Liver (tissue), 9 donors: ENCODE measurements around the gene ANKRD33B. TPM values are rescaled to one million over a fixed set of nuclear protein-coding genes. Genes with fewer than 3 reads are reported as not detected.

Experiments used
- DNase-seq: peaks from one replicate; pipeline ENCODE4 v3.0.0-alpha.2; 2017; ENCODE audit warnings: low spot score
- H3K27ac ChIP-seq, 2 donors: one replicate each; pipeline ENCODE4 v1.7.0; 2013; ENCODE audit warnings: inconsistent platforms in 2 of 2, low read length in 2 of 2, control low read depth in 1 of 2, low read depth in 1 of 2, mild to moderate bottlenecking in 1 of 2
- H3K27me3 ChIP-seq, 4 donors: one replicate each; pipeline versions ENCODE4 v1.6.1 to v1.7.0; 2013; ENCODE audit warnings: low read length in 3 of 4, inconsistent platforms in 1 of 4, mild to moderate bottlenecking in 1 of 4, moderate library complexity in 1 of 4; ENCODE audit not compliant: control insufficient read depth in 4 of 4, insufficient read depth in 4 of 4
- H3K36me3 ChIP-seq, 4 donors: one replicate each; pipeline versions ENCODE4 v1.6.1 to v1.7.0; 2013; ENCODE audit warnings: low read length in 3 of 4, mild to moderate bottlenecking in 3 of 4, low read depth in 1 of 4, moderate library complexity in 1 of 4; ENCODE audit not compliant: control insufficient read depth in 4 of 4, insufficient read depth in 3 of 4
- H3K4me1 ChIP-seq, 4 donors: one replicate each; pipeline versions ENCODE4 v1.6.1 to v1.7.0; 2013; ENCODE audit warnings: low read length in 3 of 4, mild to moderate bottlenecking in 3 of 4, moderate library complexity in 1 of 4; ENCODE audit not compliant: control insufficient read depth in 4 of 4, insufficient read depth in 4 of 4
- H3K4me3 ChIP-seq, 3 donors: one replicate each; pipeline versions ENCODE4 v1.6.1 to v1.7.0; 2013; ENCODE audit warnings: low read length in 3 of 3, control low read depth in 1 of 3, low read depth in 1 of 3, mild to moderate bottlenecking in 1 of 3
- H3K9ac ChIP-seq, 2 donors: one replicate each; pipeline ENCODE4 v1.7.0; 2013; ENCODE audit warnings: low read length in 2 of 2, mild to moderate bottlenecking in 2 of 2, moderate library complexity in 2 of 2, control low read depth in 1 of 2, low read depth in 1 of 2
- H3K9me3 ChIP-seq, 4 donors: one replicate each; pipeline versions ENCODE4 v1.6.1 to v1.7.0; 2013; ENCODE audit warnings: low read length in 3 of 4; ENCODE audit not compliant: control insufficient read depth in 4 of 4
- EGR1 ChIP-seq, 2 donors: IDR thresholded peaks; 2 replicates each; pipeline ENCODE4 v1.6.1; 2016 to 2018; ENCODE audit warnings: antibody characterized with exemption in 2 of 2, low read depth in 2 of 2
- FOXA1 ChIP-seq: IDR thresholded peaks from 2 replicates; pipeline ENCODE4 v1.6.1; 2016; ENCODE audit warnings: antibody characterized with exemption
- FOXA2 ChIP-seq: IDR thresholded peaks from 2 replicates; pipeline ENCODE4 v1.6.1; 2016; ENCODE audit warnings: antibody characterized with exemption
- GABPA ChIP-seq, 2 donors: IDR thresholded peaks in 1 of 2; conservative IDR thresholded peaks in 1 of 2; 2 replicates each; pipeline ENCODE4 v1.6.1; 2016; ENCODE audit warnings: antibody characterized with exemption in 2 of 2, mild to moderate bottlenecking in 1 of 2, moderate library complexity in 1 of 2
- HNF4A ChIP-seq, 2 donors: conservative IDR thresholded peaks; 2 replicates each; pipeline ENCODE4 v1.6.1; 2016; ENCODE audit warnings: antibody characterized with exemption in 2 of 2, mild to moderate bottlenecking in 2 of 2
- HNF4G ChIP-seq: IDR thresholded peaks from 2 replicates; pipeline ENCODE4 v1.6.1; 2016; ENCODE audit warnings: antibody characterized with exemption
- JUND ChIP-seq, 2 donors: IDR thresholded peaks; 2 replicates each; pipeline ENCODE4 v1.6.1; 2016; ENCODE audit warnings: antibody characterized with exemption in 2 of 2
- NR2F2 ChIP-seq: IDR thresholded peaks from 2 replicates; pipeline ENCODE4 v1.6.1; 2016; ENCODE audit warnings: antibody characterized with exemption
- RXRA ChIP-seq, 2 donors: IDR thresholded peaks; 2 replicates each; pipeline ENCODE4 v1.6.1; 2017 to 2018; ENCODE audit warnings: antibody characterized with exemption in 2 of 2, mild to moderate bottlenecking in 1 of 2
- SP1 ChIP-seq: IDR thresholded peaks from 2 replicates; pipeline ENCODE4 v1.6.1; 2018; ENCODE audit warnings: antibody characterized with exemption, mild to moderate bottlenecking
- TAF1 ChIP-seq: conservative IDR thresholded peaks from 2 replicates; pipeline ENCODE4 v1.6.1; 2016; ENCODE audit warnings: antibody characterized with exemption, mild to moderate bottlenecking
- YY1 ChIP-seq: IDR thresholded peaks from 2 replicates; pipeline ENCODE4 v1.6.1; 2016; ENCODE audit warnings: antibody characterized with exemption, mild to moderate bottlenecking
- WGBS: extraction: QIAGEN DNeasy Blood & Tissue Kit; methylation state at CpG from one replicate; pipeline ENCODE4 v1.1.7; 2013; 5-methylcytosine and 5-hydroxymethylcytosine counted together
- polyA plus RNA-seq, 2 donors: library from polyadenylated mRNA; stranded (reverse) in 1 of 2; unstranded in 1 of 2; fragments of 200-250 nt in 1 of 2; fragments of >200 nt in 1 of 2; fragmentation: Nextera tagmentation in 1 of 2; extraction: Ambion mirVana in 1 of 2; gene quantifications; one replicate each; pipeline versions ENCODE4 v1.2.1 to v1.2.3, GENCODE V29; 2013 to 2015
- total RNA-seq, 2 donors: library from RNA; depleted of rRNA; stranded (reverse); fragments of >200 nt; gene quantifications; one replicate each; pipeline ENCODE4 v1.2.3, GENCODE V29; 2014
- TF ChIP-seq, protein P1 (sequence below): IDR thresholded peaks from 2 replicates; pipeline ENCODE4 v1.6.1; 2016; ENCODE audit warnings: antibody characterized with exemption, mild to moderate bottlenecking
- TF ChIP-seq, protein P2 (sequence below): IDR thresholded peaks from 2 replicates; pipeline ENCODE4 v1.6.1; 2016; ENCODE audit warnings: antibody characterized with exemption
- TF ChIP-seq, protein P3 (sequence below): fragments of 150-350 bp; IDR thresholded peaks from 2 replicates; pipeline ENCODE4 v1.5.1; 2017; ENCODE audit warnings: improper control_type of control experiment, low read depth, low read length; ENCODE audit not compliant: missing input control
- donor health status: healthy.
- donor health status: healthy.
- donor health status: healthy.
- donor health status: healthy.
- donor health status: healthy.

Gene ANKRD33B
- total and polyA plus RNA-seq, 4 donors = 0.09 to 1.9 (median 0.25) TPM; not detected in 1

DNA sequence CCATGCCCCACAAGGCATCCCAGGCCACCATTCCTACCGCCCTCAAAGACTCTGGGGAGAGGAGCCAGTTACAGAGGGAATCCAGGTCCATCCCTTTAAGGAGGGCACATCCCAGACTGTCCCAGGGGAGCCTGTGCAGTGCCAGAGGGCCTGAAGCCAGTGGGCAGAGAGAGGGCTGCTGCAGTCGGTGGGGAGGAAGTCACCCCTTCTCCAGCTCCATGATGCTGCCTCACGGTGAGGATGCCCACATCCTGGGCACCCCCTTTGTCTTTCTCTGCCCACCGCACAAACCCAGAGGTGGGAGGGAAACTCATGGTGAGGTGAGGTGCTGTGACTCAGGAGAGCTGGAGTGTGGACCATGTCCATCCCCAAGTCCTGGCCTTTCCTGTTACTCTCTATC is 26.2 kb upstream of the ANKRD33B start:
- Histone ChIP-seq H3K4me1 (peaks cover 0 to 2% (median 0%) of the 10 kb centered on the region in 4 donors), H3K27me3 (peaks cover 0 to 2% (median 0%) of the 10 kb centered on the region in 4 donors), H3K9ac (no peak overlapping the region), H3K36me3 (no peaks in the 10 kb centered on the region), H3K9me3 (no peaks in the 10 kb centered on the region), H3K4me3 (no peak overlapping the region), H3K27ac (no peak overlapping the region)
- WGBS = 56% methylated on average over 4 of the region's 4 CpGs
- no peak for TF ChIP-seq NR2F2
- no peak for TF ChIP-seq HNF4G
- no peak for DNase-seq

DNA sequence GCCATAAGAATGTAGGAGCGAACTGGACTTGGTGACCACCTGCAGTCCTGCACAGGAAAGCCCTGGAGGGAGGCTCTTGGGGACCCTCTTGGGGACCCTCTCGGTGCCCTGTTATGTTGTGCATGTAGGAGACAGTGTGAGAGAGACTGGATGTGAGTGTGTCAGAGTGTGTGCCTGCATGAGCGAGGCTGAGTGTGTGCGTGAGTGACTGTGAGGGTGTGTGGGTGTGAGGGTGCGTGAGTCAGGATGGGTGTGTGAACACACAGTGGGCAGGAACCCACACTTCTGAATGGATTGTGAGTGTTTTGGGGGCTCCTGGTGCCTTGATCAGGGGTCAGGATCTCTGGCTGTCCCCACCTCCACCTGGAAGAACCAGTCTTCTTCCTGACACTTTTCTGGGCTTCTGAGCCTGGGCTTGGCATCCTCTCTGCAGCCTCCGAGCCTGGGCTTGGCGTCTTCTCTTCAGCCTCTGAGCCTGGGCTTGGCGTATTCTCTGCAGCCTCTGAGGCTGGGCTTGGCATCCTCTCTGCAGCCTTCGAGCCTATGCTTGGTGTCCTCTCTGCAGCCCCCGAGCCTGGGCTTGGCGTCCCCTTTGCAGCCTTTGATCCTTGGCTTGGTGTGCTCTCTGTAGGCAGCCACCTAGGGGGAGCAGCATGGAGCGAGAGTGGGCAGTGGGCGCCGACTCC is 25.6 kb upstream of the ANKRD33B start:
- no peak for DNase-seq
- Histone ChIP-seq H3K27ac (no peak overlapping the region), H3K9me3 (no peaks in the 10 kb centered on the region), H3K4me3 (no peak overlapping the region), H3K36me3 (no peaks in the 10 kb centered on the region), H3K4me1 (peaks cover 0 to 2% (median 0%) of the 10 kb centered on the region in 4 donors), H3K9ac (no peak overlapping the region), H3K27me3 (peaks cover 0 to 2% (median 0%) of the 10 kb centered on the region in 4 donors)
- TF ChIP-seq, protein P1, sequence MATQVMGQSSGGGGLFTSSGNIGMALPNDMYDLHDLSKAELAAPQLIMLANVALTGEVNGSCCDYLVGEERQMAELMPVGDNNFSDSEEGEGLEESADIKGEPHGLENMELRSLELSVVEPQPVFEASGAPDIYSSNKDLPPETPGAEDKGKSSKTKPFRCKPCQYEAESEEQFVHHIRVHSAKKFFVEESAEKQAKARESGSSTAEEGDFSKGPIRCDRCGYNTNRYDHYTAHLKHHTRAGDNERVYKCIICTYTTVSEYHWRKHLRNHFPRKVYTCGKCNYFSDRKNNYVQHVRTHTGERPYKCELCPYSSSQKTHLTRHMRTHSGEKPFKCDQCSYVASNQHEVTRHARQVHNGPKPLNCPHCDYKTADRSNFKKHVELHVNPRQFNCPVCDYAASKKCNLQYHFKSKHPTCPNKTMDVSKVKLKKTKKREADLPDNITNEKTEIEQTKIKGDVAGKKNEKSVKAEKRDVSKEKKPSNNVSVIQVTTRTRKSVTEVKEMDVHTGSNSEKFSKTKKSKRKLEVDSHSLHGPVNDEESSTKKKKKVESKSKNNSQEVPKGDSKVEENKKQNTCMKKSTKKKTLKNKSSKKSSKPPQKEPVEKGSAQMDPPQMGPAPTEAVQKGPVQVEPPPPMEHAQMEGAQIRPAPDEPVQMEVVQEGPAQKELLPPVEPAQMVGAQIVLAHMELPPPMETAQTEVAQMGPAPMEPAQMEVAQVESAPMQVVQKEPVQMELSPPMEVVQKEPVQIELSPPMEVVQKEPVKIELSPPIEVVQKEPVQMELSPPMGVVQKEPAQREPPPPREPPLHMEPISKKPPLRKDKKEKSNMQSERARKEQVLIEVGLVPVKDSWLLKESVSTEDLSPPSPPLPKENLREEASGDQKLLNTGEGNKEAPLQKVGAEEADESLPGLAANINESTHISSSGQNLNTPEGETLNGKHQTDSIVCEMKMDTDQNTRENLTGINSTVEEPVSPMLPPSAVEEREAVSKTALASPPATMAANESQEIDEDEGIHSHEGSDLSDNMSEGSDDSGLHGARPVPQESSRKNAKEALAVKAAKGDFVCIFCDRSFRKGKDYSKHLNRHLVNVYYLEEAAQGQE = no peak
- no peak for TF ChIP-seq GABPA (IDR thresholded peaks at IDR 0.05 in 1 of 2, conservative IDR thresholded peaks at IDR 0.05 in 1 of 2)
- TF ChIP-seq JUND (IDR thresholded peaks at IDR 0.05) = no peak
- no peak for TF ChIP-seq SP1
- no peak for TF ChIP-seq NR2F2
- no peak for TF ChIP-seq YY1
- no peak for TF ChIP-seq FOXA1
- TF ChIP-seq RXRA (IDR thresholded peaks at IDR 0.05) = no peak
- no peak for TF ChIP-seq EGR1 (IDR thresholded peaks at IDR 0.05; ENCODE audit: low read depth in 2 of 2)
- TF ChIP-seq FOXA2 = no peak
- TF ChIP-seq, protein P2, sequence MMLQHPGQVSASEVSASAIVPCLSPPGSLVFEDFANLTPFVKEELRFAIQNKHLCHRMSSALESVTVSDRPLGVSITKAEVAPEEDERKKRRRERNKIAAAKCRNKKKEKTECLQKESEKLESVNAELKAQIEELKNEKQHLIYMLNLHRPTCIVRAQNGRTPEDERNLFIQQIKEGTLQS = no peak
- TF ChIP-seq, protein P3, sequence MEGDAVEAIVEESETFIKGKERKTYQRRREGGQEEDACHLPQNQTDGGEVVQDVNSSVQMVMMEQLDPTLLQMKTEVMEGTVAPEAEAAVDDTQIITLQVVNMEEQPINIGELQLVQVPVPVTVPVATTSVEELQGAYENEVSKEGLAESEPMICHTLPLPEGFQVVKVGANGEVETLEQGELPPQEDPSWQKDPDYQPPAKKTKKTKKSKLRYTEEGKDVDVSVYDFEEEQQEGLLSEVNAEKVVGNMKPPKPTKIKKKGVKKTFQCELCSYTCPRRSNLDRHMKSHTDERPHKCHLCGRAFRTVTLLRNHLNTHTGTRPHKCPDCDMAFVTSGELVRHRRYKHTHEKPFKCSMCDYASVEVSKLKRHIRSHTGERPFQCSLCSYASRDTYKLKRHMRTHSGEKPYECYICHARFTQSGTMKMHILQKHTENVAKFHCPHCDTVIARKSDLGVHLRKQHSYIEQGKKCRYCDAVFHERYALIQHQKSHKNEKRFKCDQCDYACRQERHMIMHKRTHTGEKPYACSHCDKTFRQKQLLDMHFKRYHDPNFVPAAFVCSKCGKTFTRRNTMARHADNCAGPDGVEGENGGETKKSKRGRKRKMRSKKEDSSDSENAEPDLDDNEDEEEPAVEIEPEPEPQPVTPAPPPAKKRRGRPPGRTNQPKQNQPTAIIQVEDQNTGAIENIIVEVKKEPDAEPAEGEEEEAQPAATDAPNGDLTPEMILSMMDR = no peak
- TF ChIP-seq HNF4A (conservative IDR thresholded peaks at IDR 0.05) = no peak
- TF ChIP-seq TAF1 = no peak
- WGBS = 79% methylated on average over 14 of the region's 14 CpGs
